Ascending aorta (tissue), 2 donors: Measurements from ENCODE around the gene RAP1GAP2. TPM values are rescaled to one million over a fixed set of nuclear protein-coding genes. Genes with fewer than 3 reads are reported as not detected.

ENCODE experiments used
- DNase-seq, 2 donors: peaks; one replicate each; pipeline ENCODE4 v3.0.0-alpha.2; 2019; ENCODE audit warnings: low spot score in 2 of 2
- H3K27ac ChIP-seq, 2 donors: fragments of 200-600 bp; sonication (generic); one replicate each; pipeline ENCODE4 v1.5.1; 2016 to 2017; ENCODE audit warnings: mild to moderate bottlenecking in 1 of 2
- H3K27me3 ChIP-seq: fragments of 200-600 bp; sonication (generic); one replicate; pipeline ENCODE4 v1.5.1; 2017
- H3K36me3 ChIP-seq, 2 donors: fragments of 200-600 bp; sonication (generic); one replicate each; pipeline ENCODE4 v1.5.1; 2016
- H3K4me1 ChIP-seq, 2 donors: fragments of 200-600 bp; sonication (generic); one replicate each; pipeline ENCODE4 v1.5.1; 2016 to 2017; ENCODE audit warnings: mild to moderate bottlenecking in 1 of 2
- H3K4me3 ChIP-seq, 2 donors: fragments of 200-600 bp; sonication (generic); one replicate each; pipeline ENCODE4 v1.5.1; 2016 to 2017; ENCODE audit warnings: mild to moderate bottlenecking in 1 of 2
- H3K9me3 ChIP-seq, 2 donors: fragments of 200-600 bp; sonication (generic); one replicate each; pipeline ENCODE4 v1.5.1; 2016
- CTCF ChIP-seq, 3 experiments: fragments of 200-600 bp in 2 of 3; fragments of 450-650 bp in 1 of 3; sonication (generic) in 2 of 3; IDR thresholded peaks; one replicate each; pipeline ENCODE4 v1.5.1; 2016 to 2019; ENCODE audit warnings: antibody characterized with exemption in 3 of 3, mild to moderate bottlenecking in 1 of 3, moderate library complexity in 1 of 3
- intact Hi-C: fragments of 100-400 bp; cut with DNase I; formaldehyde crosslinking; loops from one replicate; pipeline ENCODE4 v1.15.1; 2023
- total RNA-seq: library from RNA; depleted of rRNA; stranded (reverse); fragments of >200 nt; gene quantifications from one replicate; pipeline ENCODE4 v1.1.0, GENCODE V29; 2016

Gene RAP1GAP2
- total RNA-seq, 1 donor from 2014 or later: 1.6 TPM

GRCh38 chr17:2872282-2872681 is 76.0 kb downstream of the RAP1GAP2 start:
- no peak for DNase-seq
- no peak for TF ChIP-seq CTCF (IDR thresholded peaks at IDR 0.05)
- intact Hi-C loops: no loop called here
- H3K27ac ChIP-seq: no peak overlapping the region
- no peaks in the 10 kb centered on the region for H3K36me3 ChIP-seq
- no peaks in the 10 kb centered on the region for H3K9me3 ChIP-seq
- no peaks in the 10 kb centered on the region for H3K4me1 ChIP-seq
- H3K4me3 ChIP-seq: no peak overlapping the region
- H3K27me3 ChIP-seq: no peaks in the 10 kb centered on the region

- Histone ChIP-seq H3K4me1 (no peaks in the 10 kb centered on the region), H3K27ac (no peak overlapping the region)
Observed at GRCh38 chr17:2874189-2874686, 78.0 kb downstream of the RAP1GAP2 start.

GRCh38 chr17:2875608-2876007 is 79.4 kb downstream of the RAP1GAP2 start:
- Histone ChIP-seq H3K27ac (no peak overlapping the region), H3K4me1 (no peaks in the 10 kb centered on the region), H3K27me3 (no peaks in the 10 kb centered on the region), H3K36me3 (no peaks in the 10 kb centered on the region), H3K9me3 (no peaks in the 10 kb centered on the region), H3K4me3 (no peak overlapping the region)
- DNase-seq: no peak
- no peak for TF ChIP-seq CTCF (IDR thresholded peaks at IDR 0.05)
- intact Hi-C loops: no loop called here

More at GRCh38 chr17:2874189-2874686, 78.0 kb downstream of the RAP1GAP2 start:
- Histone ChIP-seq H3K4me3 (no peak overlapping the region), H3K9me3 (no peaks in the 10 kb centered on the region), H3K36me3 (no peaks in the 10 kb centered on the region), H3K27me3 (no peaks in the 10 kb centered on the region)
- no peak for DNase-seq
- no peak for TF ChIP-seq CTCF (IDR thresholded peaks at IDR 0.05)
- intact Hi-C loops: no loop called here

GRCh38 chr17:2876467-2876866 is 80.2 kb downstream of the RAP1GAP2 start:
- DNase-seq: no peak
- H3K36me3 ChIP-seq: no peaks in the 10 kb centered on the region
- no peak overlapping the region for H3K4me3 ChIP-seq
- no peak overlapping the region for H3K27ac ChIP-seq
- intact Hi-C loops: no loop called here
- no peak for TF ChIP-seq CTCF (IDR thresholded peaks at IDR 0.05)
- H3K4me1 ChIP-seq: no peaks in the 10 kb centered on the region
- H3K27me3 ChIP-seq: no peaks in the 10 kb centered on the region
- H3K9me3 ChIP-seq: no peaks in the 10 kb centered on the region

- intact Hi-C loops: no loop called here
- no peak for TF ChIP-seq CTCF (IDR thresholded peaks at IDR 0.05)
- H3K4me3 ChIP-seq: no peak overlapping the region
- H3K9me3 ChIP-seq: no peaks in the 10 kb centered on the region
- no peak for DNase-seq
- no peaks in the 10 kb centered on the region for H3K36me3 ChIP-seq
- H3K27ac ChIP-seq: no peak overlapping the region
- no peaks in the 10 kb centered on the region for H3K27me3 ChIP-seq
- no peaks in the 10 kb centered on the region for H3K4me1 ChIP-seq
Observed at GRCh38 chr17:2878751-2879254, 82.6 kb downstream of the RAP1GAP2 start.

- Histone ChIP-seq H3K36me3 (no peaks in the 10 kb centered on the region), H3K4me1 (no peaks in the 10 kb centered on the region), H3K9me3 (no peaks in the 10 kb centered on the region), H3K4me3 (no peak overlapping the region), H3K27me3 (no peaks in the 10 kb centered on the region), H3K27ac (no peak overlapping the region)
- TF ChIP-seq CTCF (IDR thresholded peaks at IDR 0.05): no peak
- DNase-seq: no peak
- intact Hi-C loops: no loop called here
Observed at GRCh38 chr17:2880050-2880449, 83.8 kb downstream of the RAP1GAP2 start.
